Neural cell (in vitro differentiated cells): ENCODE data around the gene CDH4. TPM values are rescaled to one million over a fixed set of nuclear protein-coding genes. Genes with fewer than 3 reads are reported as not detected.
A peak's percentile ranks its signal among the peaks of the same experiment; 100 is the strongest.

Experiments used
- H2AFZ ChIP-seq: fragments of 200-600, 300-800 bp; sonication (generic), shearing (Covaris generic); 2 replicates; pipeline ENCODE4 v1.6.0; 2014; ENCODE audit warnings: low read depth, mild to moderate bottlenecking, antibody characterized with exemption, low read length, moderate library complexity
- H3F3A ChIP-seq: fragments of 200-600 bp; shearing (Covaris generic); 2 replicates; pipeline ENCODE4 v1.6.1; 2016; ENCODE audit warnings: mild to moderate bottlenecking, moderate library complexity, mixed read lengths, antibody characterized with exemption, low read length; ENCODE audit not compliant: insufficient read depth, poor library complexity, severe bottlenecking
- H3K27ac ChIP-seq: fragments of 200-600, 300-800 bp; sonication (generic), shearing (Covaris generic); 2 replicates; pipeline ENCODE4 v1.5.1; 2014; ENCODE audit warnings: mild to moderate bottlenecking, low read length, moderate library complexity
- H3K27me3 ChIP-seq: fragments of 300-800, 200-600 bp; sonication (generic), shearing (Covaris generic); 2 replicates; pipeline ENCODE4 v1.6.0; 2014; ENCODE audit warnings: mild to moderate bottlenecking, low read depth, low read length, moderate library complexity; ENCODE audit not compliant: insufficient read depth
- H3K36me3 ChIP-seq: fragments of 300-800, 200-600 bp; sonication (generic), shearing (Covaris generic); 2 replicates; pipeline ENCODE4 v1.5.1; 2014; ENCODE audit warnings: mild to moderate bottlenecking, antibody characterized with exemption, low read length, moderate library complexity; ENCODE audit not compliant: insufficient read depth
- H3K4me2 ChIP-seq: fragments of 300-800, 200-600 bp; sonication (generic), shearing (Covaris generic); 2 replicates; pipeline ENCODE4 v1.6.0; 2014; ENCODE audit warnings: mild to moderate bottlenecking, low read length
- H3K4me3 ChIP-seq: fragments of 300-800, 200-600 bp; sonication (generic), shearing (Covaris generic); 2 replicates; pipeline ENCODE4 v1.5.1; 2014; ENCODE audit warnings: mild to moderate bottlenecking, low read length, moderate library complexity
- H3K79me2 ChIP-seq: fragments of 200-600 bp; shearing (Covaris generic); replicated peaks from 2 replicates; pipeline ENCODE4 v1.6.0; 2014; ENCODE audit warnings: mild to moderate bottlenecking, low read length, moderate library complexity; ENCODE audit not compliant: insufficient read depth
- H3K9ac ChIP-seq: fragments of 300-800, 200-600 bp; sonication (generic), shearing (Covaris generic); 2 replicates; pipeline ENCODE4 v1.6.1; 2016; ENCODE audit warnings: mild to moderate bottlenecking, low read length, mixed read lengths
- H3K9me2 ChIP-seq: fragments of 200-600 bp; shearing (Covaris generic); 2 replicates; pipeline ENCODE4 v1.6.1; 2016; ENCODE audit warnings: mild to moderate bottlenecking, low read length, mixed read lengths; ENCODE audit not compliant: insufficient read depth
- H3K9me3 ChIP-seq: fragments of 200-600, 300-800 bp; sonication (generic), shearing (Covaris generic); 2 replicates; pipeline ENCODE4 v1.6.1; 2016; ENCODE audit warnings: mild to moderate bottlenecking, mixed run types, low read length, moderate library complexity, mixed read lengths
- H4K20me1 ChIP-seq: fragments of 200-600 bp; shearing (Covaris generic); 2 replicates; pipeline ENCODE4 v1.6.1; 2016; ENCODE audit warnings: mild to moderate bottlenecking, mixed run types; ENCODE audit not compliant: insufficient read depth
- EP300 ChIP-seq: fragments of 450-650 bp; conservative IDR thresholded peaks from 2 replicates; pipeline ENCODE4 v1.6.1; 2014; ENCODE audit warnings: antibody characterized with exemption, mild to moderate bottlenecking, moderate library complexity; ENCODE audit not compliant: poor library complexity, severe bottlenecking
- EZH2 ChIP-seq: fragments of 200-600, 300-800 bp; shearing (Covaris generic), sonication (generic); IDR thresholded peaks from 2 replicates; pipeline ENCODE4 v1.6.1; 2014; ENCODE audit warnings: antibody characterized with exemption, low read length, borderline replicate concordance, mild to moderate bottlenecking; ENCODE audit not compliant: insufficient read depth, poor library complexity, severe bottlenecking
- MXI1 ChIP-seq: fragments of 450-650 bp; conservative IDR thresholded peaks from 2 replicates; pipeline ENCODE4 v1.6.1; 2014; ENCODE audit warnings: antibody characterized with exemption, mild to moderate bottlenecking; ENCODE audit not compliant: poor library complexity, severe bottlenecking
- POLR2AphosphoS5 ChIP-seq: IDR thresholded peaks from 2 replicates; pipeline ENCODE4 v1.6.1; 2012
- RAD21 ChIP-seq: fragments of 450-650 bp; conservative IDR thresholded peaks from 2 replicates; pipeline ENCODE4 v1.6.1; 2014; ENCODE audit warnings: antibody characterized with exemption, mild to moderate bottlenecking, moderate library complexity
- REST ChIP-seq: IDR thresholded peaks from 2 replicates; pipeline ENCODE4 v1.6.1; 2012; ENCODE audit warnings: borderline replicate concordance
- SMC3 ChIP-seq: fragments of 450-650 bp; conservative IDR thresholded peaks from 2 replicates; pipeline ENCODE4 v1.6.1; 2014; ENCODE audit warnings: antibody characterized with exemption, mild to moderate bottlenecking, moderate library complexity; ENCODE audit not compliant: poor library complexity
- TAF1 ChIP-seq: IDR thresholded peaks from 2 replicates; pipeline ENCODE4 v1.6.1; 2012; ENCODE audit warnings: low read depth
- polyA plus RNA-seq: library from polyadenylated mRNA; depleted of rRNA; stranded (reverse); fragments of >200 nt; gene quantifications from 2 replicates; pipeline ENCODE4 v1.2.3, GENCODE V29; 2014
- TF ChIP-seq, protein P1 (sequence below): fragments of 450-650 bp; IDR thresholded peaks from 2 replicates; pipeline ENCODE4 v1.5.1; 2014; ENCODE audit warnings: antibody characterized with exemption, mild to moderate bottlenecking, moderate library complexity; ENCODE audit not compliant: poor library complexity, severe bottlenecking

The CDH4 gene
- polyA plus RNA-seq, 1 donor from 2014 or later: 24.6 TPM

GRCh38 chr20:61598586-61598985 lies 346.5 kb downstream of the CDH4 start:
- Histone ChIP-seq H3K27me3 (no peaks in the 10 kb centered on the region), H3K4me2 (no peak overlapping the region), H3K36me3 (no peaks in the 10 kb centered on the region), H2AFZ (no peak overlapping the region), H3K9me3 (no peaks in the 10 kb centered on the region), H3K9me2 (no peaks in the 10 kb centered on the region), H3K79me2 (no peaks in the 10 kb centered on the region), H3K4me3 (no peak overlapping the region), H4K20me1 (no peaks in the 10 kb centered on the region), H3F3A (no peaks in the 10 kb centered on the region), H3K27ac (no peak overlapping the region), H3K9ac (peak overlapping the region; percentile 56)
- no peak for TF ChIP-seq MXI1
- no peak for TF ChIP-seq TAF1
- TF ChIP-seq EZH2: no peak
- TF ChIP-seq REST: no peak
- no peak for TF ChIP-seq EP300
- TF ChIP-seq RAD21: no peak
- TF ChIP-seq POLR2AphosphoS5: no peak
- TF ChIP-seq, protein P1, sequence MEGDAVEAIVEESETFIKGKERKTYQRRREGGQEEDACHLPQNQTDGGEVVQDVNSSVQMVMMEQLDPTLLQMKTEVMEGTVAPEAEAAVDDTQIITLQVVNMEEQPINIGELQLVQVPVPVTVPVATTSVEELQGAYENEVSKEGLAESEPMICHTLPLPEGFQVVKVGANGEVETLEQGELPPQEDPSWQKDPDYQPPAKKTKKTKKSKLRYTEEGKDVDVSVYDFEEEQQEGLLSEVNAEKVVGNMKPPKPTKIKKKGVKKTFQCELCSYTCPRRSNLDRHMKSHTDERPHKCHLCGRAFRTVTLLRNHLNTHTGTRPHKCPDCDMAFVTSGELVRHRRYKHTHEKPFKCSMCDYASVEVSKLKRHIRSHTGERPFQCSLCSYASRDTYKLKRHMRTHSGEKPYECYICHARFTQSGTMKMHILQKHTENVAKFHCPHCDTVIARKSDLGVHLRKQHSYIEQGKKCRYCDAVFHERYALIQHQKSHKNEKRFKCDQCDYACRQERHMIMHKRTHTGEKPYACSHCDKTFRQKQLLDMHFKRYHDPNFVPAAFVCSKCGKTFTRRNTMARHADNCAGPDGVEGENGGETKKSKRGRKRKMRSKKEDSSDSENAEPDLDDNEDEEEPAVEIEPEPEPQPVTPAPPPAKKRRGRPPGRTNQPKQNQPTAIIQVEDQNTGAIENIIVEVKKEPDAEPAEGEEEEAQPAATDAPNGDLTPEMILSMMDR: no peak
- no peak for TF ChIP-seq SMC3

GRCh38 chr20:61599061-61599531 lies 347.0 kb downstream of the CDH4 start:
- Histone ChIP-seq H2AFZ (no peak overlapping the region), H3K9me3 (no peaks in the 10 kb centered on the region), H3K4me2 (no peak overlapping the region), H3K4me3 (no peak overlapping the region), H3F3A (peaks cover under 1% of the 10 kb centered on the region), H3K9ac (peak overlapping the region; percentile 56), H3K27ac (peak overlapping the region; percentile 77), H3K27me3 (no peaks in the 10 kb centered on the region), H3K79me2 (no peaks in the 10 kb centered on the region), H3K36me3 (no peaks in the 10 kb centered on the region), H3K9me2 (no peaks in the 10 kb centered on the region), H4K20me1 (no peaks in the 10 kb centered on the region)
- TF ChIP-seq, protein P1: peak; percentile 36
- no peak for TF ChIP-seq TAF1
- TF ChIP-seq MXI1: no peak
- no peak for TF ChIP-seq REST
